Choroid plexus epithelial cell (primary cell): ENCODE data around the gene SH2D3C.

Source experiments
- DNase-seq: peaks from one replicate; pipeline ENCODE4 v3.0.0-alpha.2; 2010; ENCODE audit warnings: low read depth
- H3K4me3 ChIP-seq: 2 replicates; pipeline ENCODE4 v1.5.1; 2011; ENCODE audit warnings: low read depth, mild to moderate bottlenecking, control low read depth, low read length, moderate library complexity
- TF ChIP-seq, protein P1 (sequence below): conservative IDR thresholded peaks from 2 replicates; pipeline ENCODE4 v1.5.1; 2011; ENCODE audit warnings: low read depth, mild to moderate bottlenecking, control low read depth, inconsistent platforms, low read length, moderate library complexity

SH2D3C gene, protein sequence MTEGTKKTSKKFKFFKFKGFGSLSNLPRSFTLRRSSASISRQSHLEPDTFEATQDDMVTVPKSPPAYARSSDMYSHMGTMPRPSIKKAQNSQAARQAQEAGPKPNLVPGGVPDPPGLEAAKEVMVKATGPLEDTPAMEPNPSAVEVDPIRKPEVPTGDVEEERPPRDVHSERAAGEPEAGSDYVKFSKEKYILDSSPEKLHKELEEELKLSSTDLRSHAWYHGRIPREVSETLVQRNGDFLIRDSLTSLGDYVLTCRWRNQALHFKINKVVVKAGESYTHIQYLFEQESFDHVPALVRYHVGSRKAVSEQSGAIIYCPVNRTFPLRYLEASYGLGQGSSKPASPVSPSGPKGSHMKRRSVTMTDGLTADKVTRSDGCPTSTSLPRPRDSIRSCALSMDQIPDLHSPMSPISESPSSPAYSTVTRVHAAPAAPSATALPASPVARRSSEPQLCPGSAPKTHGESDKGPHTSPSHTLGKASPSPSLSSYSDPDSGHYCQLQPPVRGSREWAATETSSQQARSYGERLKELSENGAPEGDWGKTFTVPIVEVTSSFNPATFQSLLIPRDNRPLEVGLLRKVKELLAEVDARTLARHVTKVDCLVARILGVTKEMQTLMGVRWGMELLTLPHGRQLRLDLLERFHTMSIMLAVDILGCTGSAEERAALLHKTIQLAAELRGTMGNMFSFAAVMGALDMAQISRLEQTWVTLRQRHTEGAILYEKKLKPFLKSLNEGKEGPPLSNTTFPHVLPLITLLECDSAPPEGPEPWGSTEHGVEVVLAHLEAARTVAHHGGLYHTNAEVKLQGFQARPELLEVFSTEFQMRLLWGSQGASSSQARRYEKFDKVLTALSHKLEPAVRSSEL

DNA sequence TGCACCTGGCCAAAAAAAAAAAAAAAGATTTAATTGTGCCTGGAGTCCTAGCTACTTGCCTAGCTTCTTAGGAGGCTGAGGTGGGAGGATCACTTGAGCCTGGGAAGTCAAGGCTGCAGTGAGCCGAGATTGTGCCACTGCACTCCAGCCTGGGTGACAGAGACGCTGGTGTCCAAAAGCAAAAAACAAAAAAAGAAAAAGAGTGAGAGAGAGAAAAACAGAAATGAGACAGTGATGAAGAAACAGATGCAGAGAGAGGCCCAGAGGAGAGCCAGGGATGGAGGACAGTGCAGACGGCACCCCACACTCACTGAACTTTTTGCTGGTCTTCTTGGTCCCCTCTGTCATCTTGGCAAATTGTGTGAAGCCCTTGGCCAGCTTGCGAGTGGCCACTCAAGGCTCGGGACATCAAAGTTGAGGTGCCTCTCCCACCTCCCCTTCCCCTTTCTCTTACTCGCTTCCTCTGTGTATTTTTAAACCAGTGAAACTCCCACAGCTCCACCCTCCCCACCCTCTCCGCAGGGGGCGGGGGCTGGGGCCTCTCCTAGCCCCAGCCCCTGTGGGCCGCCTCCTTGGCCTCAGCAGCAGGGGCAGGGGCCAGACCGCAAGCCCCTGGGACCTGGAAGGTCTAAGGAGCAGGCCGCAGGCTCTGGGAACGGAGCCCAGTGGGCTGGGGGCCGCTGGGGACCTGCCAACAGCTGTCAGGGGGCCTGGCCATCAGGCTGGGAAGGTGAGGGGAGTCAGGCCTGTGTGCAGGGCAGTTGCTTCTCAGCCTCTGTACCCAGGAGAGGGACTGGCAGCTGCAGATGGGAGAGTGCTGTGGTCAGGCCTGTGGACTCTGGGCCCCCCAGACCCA lies at the start of gene SH2D3C:
SH2D3C (minus strand) TSS at position 387 of the 856 bp plus-strand sequence; CDS start at position 348, 39 bp downstream.
- H3K4me3 ChIP-seq: no peak within 1 kb of the TSS
- DNase-seq: peak; percentile 28
- TF ChIP-seq, protein P1, sequence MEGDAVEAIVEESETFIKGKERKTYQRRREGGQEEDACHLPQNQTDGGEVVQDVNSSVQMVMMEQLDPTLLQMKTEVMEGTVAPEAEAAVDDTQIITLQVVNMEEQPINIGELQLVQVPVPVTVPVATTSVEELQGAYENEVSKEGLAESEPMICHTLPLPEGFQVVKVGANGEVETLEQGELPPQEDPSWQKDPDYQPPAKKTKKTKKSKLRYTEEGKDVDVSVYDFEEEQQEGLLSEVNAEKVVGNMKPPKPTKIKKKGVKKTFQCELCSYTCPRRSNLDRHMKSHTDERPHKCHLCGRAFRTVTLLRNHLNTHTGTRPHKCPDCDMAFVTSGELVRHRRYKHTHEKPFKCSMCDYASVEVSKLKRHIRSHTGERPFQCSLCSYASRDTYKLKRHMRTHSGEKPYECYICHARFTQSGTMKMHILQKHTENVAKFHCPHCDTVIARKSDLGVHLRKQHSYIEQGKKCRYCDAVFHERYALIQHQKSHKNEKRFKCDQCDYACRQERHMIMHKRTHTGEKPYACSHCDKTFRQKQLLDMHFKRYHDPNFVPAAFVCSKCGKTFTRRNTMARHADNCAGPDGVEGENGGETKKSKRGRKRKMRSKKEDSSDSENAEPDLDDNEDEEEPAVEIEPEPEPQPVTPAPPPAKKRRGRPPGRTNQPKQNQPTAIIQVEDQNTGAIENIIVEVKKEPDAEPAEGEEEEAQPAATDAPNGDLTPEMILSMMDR: no peak

DNA sequence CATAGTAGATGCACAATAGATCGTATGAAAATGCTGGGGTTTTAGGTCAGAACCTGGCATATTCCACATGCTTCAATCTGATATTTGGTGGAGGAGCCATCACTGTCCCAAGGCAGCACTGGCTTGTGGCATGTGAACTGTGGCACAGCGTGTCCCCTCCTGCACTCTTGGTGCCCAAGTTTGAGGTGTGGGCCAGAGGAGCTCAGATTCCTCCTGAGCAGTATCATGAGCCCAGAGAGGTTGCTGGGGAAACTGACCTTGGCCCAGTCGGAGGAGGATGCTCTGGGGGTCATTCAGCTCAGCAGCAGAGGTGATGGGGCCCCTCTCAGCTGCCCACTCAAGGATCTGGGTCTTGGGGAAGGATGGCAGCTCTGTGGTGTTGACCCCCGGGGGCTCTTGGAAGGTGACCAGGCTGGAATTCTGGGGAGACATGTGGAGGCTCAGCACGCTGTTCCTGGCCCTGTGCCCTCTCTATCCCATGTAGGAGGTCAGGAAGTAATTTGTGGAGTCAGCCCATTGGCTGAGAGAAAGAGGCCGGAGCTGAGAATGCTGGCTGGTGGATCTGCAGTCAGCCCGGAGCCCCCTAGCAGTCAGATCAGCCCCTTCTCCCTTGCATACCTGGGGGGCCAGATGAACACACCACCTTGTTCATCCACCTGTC lies 47.9 kb upstream of the SH2D3C start:
- no peak overlapping the region for H3K4me3 ChIP-seq
- no peak for DNase-seq
- TF ChIP-seq, protein P1: no peak

DNA sequence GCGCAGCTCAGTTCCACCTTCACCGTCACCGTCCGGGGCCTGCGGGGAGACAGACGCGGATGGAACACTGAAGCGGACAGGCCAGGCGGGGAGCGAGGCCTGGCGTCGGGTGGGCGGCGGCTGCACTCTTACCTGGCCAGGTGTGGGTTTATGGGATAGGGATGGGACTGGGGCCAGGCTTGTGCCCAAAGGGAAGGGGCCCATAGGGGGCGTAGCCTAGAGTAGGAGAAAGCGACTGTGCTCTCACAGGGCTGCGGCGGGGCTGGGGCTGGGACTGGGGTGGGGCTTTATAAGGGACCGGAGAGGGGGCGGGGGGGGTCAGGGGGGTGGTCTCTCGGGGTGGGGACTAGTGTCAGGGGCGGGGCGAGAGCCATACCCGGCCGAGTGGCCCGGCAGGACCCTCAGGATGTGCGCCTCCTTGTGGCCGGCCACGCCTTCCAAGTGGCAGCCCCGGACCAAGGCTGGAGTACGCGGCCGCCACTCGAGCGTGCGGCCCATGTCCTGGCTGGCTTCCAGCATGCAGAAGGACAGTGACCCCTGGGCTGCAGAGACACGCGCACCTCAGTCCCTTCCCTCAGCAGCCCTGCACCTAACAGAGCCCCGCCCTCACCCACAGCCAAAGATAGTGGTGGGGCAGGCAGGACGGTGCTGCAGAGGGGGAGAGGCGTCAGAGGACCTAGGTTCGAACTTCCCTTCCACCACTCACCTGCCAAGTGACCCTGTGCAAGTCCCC lies 47.0 kb upstream of the SH2D3C start:
- no peak for DNase-seq
- TF ChIP-seq, protein P1: peak; percentile 36
- H3K4me3 ChIP-seq: no peak overlapping the region

DNA sequence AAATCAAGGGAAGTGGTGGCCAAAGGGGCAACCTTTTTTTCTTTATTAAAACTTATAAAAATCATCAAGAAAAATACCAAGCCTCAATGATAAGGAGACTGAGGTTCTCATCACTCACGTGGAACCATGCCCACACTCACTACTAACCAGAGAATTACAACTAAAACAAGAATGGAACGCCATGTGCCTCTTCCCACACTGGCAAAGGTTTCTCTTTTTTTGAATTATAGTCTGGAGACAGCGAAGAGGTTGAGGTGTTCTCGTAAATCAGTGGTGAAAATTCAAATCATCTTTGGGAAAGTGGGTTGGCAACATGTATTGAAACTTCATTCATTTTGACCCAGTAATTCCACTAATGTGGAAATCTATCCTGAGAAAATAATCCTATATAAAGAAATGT lies 43.6 kb upstream of the SH2D3C start:
- H3K4me3 ChIP-seq: no peak overlapping the region
- TF ChIP-seq, protein P1: no peak
- no peak for DNase-seq

DNA sequence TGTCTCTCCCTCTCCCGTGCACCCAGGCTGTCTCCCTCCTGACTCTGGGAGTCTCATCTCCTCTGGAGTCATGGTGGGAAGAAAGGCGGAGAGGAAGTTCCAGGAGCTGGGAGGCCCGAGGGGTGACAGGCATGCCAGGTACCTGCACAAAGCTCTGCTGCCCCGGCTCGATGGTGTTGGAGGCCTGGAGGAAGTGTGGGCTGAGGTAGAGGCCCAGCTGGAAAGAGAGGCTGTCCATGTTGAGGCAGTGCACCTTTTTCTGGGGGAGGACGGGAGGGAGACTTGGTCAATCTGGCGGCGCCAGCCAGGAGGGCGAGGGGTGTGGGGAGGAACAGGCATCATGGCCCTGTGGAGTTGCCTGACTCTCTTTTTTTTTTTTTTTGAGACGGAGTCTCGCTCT lies 40.1 kb upstream of the SH2D3C start:
- DNase-seq: no peak
- TF ChIP-seq, protein P1: no peak
- H3K4me3 ChIP-seq: no peak overlapping the region
